NCI-H1105 treated with DMSO at 0.1 percent for 48 hours (cell line): ENCODE data around the gene PCYT1B.
"Not testable (repeated sequence)": the region's sequence is repeated elsewhere in the genome, so short reads cannot be mapped to it uniquely, and the experiment has no call there.

Source experiments
- DNase-seq: peaks from one replicate; lab custom pipeline; 2025; lab: John Stamatoyannopoulos, UW

PCYT1B gene

GRCh38 chrX:24646006-24646405 lies 1.1 kb downstream of the PCYT1B start:
- DNase-seq = no peak

GRCh38 chrX:24643116-24643515 lies 4.0 kb downstream of the PCYT1B start:
- DNase-seq = no peak

GRCh38 chrX:24629701-24630100 lies 17.4 kb downstream of the PCYT1B start:
- DNase-seq = no peak

GRCh38 chrX:24619647-24620046 lies 27.5 kb downstream of the PCYT1B start:
- peak; percentile 56 for DNase-seq

GRCh38 chrX:24610516-24610915 lies 36.6 kb downstream of the PCYT1B start:
- DNase-seq = no peak

GRCh38 chrX:24607616-24608015 lies 39.5 kb downstream of the PCYT1B start:
- DNase-seq = no peak

GRCh38 chrX:24605941-24606340 lies 41.2 kb downstream of the PCYT1B start:
- not testable (repeated sequence) for DNase-seq

- DNase-seq = no peak
These were observed 44.0 kb downstream of the PCYT1B start for GRCh38 chrX:24603191-24603590.

- no peak for DNase-seq
These were observed 45.3 kb downstream of the PCYT1B start for GRCh38 chrX:24601858-24602257.

GRCh38 chrX:24594501-24594900 lies 52.6 kb downstream of the PCYT1B start:
- no peak for DNase-seq

GRCh38 chrX:24590111-24590510 lies 57.0 kb downstream of the PCYT1B start:
- DNase-seq = no peak

GRCh38 chrX:24577091-24577490 lies 70.1 kb downstream of the PCYT1B start:
- DNase-seq = no peak

GRCh38 chrX:24575496-24575895 lies 71.7 kb downstream of the PCYT1B start:
- no peak for DNase-seq

- no peak for DNase-seq
These were observed 72.4 kb downstream of the PCYT1B start for GRCh38 chrX:24574743-24575142.

- DNase-seq = no peak
These were observed 80.0 kb downstream of the PCYT1B start for GRCh38 chrX:24567169-24567568.

GRCh38 chrX:24566240-24566639 lies 80.9 kb downstream of the PCYT1B start:
- DNase-seq = no peak

- DNase-seq = no peak
These were observed 83.7 kb downstream of the PCYT1B start for GRCh38 chrX:24563291-24564010.

- DNase-seq = no peak
These were observed 86.0 kb downstream of the PCYT1B start for GRCh38 chrX:24561121-24561520.

- DNase-seq = no peak
These were observed 94.1 kb downstream of the PCYT1B start for GRCh38 chrX:24553011-24553410.

GRCh38 chrX:24550166-24550565 lies 97.0 kb downstream of the PCYT1B start:
- DNase-seq = no peak

- DNase-seq = no peak
These were observed 99.2 kb downstream of the PCYT1B start for GRCh38 chrX:24547961-24548360.

GRCh38 chrX:24542756-24543155 lies 104.4 kb downstream of the PCYT1B start:
- DNase-seq = no peak

GRCh38 chrX:24536551-24536950 lies 110.6 kb downstream of the PCYT1B start:
- no peak for DNase-seq

GRCh38 chrX:24528605-24529004 lies 118.5 kb downstream of the PCYT1B start:
- no peak for DNase-seq
